H4 (cell line): ENCODE results near the gene FOXO1. TPM values are rescaled to one million over a fixed set of nuclear protein-coding genes. Genes with fewer than 3 reads are reported as not detected.
A peak's percentile ranks its signal among the peaks of the same experiment; 100 is the strongest.

Experiments
- DNase-seq: peaks from one replicate; pipeline ENCODE4 v3.0.0-alpha.2; 2015; ENCODE audit warnings: low spot score
- total RNA-seq: library from RNA; depleted of rRNA; stranded (reverse); fragments of >200 nt; shearing (Covaris generic); gene quantifications from 2 replicates; pipeline ENCODE4 v1.2.3, GENCODE V29; 2014

FOXO1 gene
- total RNA-seq, 1 experiment from 2014 or later: 1.7 TPM

GRCh38 chr13:40547591-40548315 is 118.7 kb downstream of the FOXO1 start:
- no peak for DNase-seq

DNA sequence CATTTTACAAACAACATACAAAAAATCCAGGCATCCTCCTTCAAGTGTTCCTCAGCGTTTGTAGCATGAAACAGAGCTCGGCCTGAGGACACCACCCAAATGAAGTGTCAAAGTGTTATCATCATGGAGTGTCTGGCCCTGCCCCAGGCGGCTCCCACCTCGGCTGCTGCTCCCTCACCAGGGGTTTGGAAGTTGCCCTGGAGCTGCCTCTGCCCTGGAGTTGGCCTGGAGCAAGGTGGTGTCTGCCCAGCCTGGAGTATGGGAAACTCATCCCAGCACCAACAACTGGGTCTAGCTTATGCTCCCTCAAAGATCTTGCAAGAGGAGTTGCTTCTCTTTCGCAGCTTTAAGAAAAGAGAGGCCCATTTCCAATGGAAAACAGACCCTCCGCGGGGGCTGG is 120.4 kb downstream of the FOXO1 start:
- DNase-seq: no peak

DNA sequence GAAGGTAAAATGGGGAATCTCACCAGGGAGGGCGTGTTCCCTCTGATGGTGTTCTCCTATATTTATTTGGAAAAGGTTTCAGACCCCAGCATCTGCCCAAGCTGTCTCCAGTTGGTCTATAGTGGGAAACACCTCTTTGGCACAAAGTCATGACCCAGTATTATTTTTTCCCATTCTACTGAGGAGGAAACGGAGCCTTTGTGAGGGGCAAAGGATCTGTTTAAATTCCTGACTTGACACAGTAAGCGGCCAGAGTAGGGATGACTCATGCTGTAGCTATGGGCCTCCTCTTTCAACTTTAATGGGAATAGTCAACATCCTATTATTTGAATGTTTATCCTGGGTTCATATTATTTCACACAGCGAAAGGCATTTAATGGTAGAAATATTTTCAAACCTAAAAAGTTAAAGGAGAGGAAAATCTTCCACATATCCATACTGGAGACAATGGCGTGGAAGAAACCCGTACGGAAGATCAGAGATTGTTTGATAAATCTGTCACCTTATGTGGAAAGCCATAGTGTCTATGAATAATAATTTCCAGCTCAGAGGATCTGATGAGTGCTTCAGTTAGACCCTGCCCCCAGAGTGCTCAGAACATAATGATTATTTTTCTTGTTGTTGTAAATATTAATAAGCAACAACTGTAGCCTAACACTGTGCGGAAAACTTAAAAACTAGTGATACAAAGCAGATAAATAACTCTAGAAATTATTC is 126.0 kb downstream of the FOXO1 start:
- DNase-seq: peak; percentile 56

DNA sequence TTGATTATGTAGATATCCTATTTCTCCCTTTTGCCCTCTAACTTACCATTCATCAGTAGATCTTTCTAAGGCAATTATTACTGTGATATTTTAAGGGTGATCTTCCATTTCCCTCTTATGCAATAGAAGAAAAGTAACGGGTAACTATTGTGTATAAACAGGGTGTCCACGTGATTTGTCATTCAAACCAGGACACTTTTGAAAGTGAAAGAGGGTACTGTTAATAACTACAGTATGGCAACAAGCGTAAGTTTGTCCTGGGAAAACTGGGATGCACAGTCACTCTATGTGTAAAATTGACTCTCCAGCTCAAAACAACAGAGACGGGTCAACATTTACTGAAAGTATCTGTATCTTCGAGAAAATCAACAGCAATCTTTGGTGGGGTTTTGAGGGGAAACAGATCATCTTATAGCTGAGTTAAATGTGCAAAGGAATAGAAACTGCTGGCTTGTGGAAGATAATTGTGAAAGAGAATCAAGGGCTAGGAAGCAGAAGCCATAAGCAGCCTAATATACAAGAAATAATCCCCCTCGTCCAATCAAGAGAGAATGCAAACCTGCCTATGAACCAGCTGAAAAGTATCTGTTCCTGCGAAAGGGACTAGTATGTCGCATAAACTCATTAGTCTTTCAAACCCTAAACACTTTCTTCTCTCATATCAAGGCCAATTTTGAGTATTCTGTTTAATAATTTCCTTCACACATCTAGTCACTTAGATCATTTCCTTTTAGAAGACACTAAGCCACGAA is 126.7 kb downstream of the FOXO1 start:
- DNase-seq: no peak

DNA sequence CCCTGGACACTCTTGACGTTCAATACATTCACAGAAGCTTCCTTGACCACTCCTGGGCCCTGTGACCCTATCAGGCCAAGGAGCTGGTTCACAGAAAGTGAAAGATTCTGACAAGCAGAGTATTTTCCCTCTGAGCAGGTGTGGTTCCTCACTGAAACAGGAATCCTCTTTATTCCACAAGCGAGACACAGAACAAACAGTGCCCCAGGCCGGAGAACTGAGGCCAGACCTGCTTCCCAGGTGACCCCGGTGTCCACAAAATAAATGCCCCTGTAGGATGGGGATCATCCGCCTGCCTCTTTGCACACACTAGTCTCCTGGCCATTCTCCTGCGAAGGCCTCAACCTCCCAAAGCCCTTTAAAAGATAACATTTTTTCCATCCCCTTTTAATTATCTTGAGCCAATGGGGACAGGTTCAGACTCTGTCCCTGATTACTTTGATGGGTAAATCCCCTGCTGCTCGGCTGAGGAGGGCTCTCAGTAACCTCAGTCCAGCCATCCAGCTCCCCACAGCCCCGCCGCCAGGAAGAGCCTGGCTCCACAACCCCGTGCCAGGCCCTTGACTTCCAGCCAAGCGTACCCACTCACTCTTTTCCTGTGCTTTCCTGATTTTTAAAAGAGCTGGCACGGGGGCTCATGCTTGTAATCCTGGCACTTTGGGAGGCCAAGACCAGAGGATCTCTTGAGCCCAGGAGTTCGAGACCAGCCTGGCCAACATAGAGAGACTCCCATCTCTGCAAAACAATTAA is 129.1 kb downstream of the FOXO1 start:
- no peak for DNase-seq

DNA sequence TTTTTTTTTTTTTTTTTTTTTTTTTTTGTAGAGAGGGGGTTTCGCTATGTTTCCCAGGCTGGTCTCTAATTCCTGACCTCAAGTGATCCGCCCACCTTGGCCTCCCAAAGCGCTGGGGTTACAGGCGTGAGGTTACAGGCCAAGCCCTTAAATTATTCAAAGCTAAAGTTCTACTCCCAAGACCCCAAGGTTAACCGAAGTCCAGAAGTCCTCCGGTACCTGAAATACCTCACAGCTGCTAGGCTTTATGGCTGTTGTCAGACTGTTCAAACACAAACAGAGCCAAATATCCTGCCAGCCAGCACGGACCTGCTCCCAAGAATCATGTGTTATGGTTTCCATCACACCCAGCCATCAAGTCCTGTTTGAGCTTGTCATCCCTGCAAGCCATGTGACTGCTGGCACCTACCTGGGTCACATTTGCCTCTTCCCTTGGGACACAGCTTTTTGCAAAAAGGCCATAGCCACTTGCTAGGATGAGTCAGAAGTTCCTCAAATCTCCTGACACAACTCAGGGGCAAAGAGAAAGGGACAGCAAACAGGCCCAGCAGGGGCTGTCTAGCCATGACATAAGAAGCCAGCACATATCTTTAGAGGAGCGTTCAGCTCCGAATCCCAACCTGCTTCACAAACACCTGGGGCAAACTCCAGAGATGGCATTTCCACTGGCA is 129.9 kb downstream of the FOXO1 start:
- no peak for DNase-seq

DNA sequence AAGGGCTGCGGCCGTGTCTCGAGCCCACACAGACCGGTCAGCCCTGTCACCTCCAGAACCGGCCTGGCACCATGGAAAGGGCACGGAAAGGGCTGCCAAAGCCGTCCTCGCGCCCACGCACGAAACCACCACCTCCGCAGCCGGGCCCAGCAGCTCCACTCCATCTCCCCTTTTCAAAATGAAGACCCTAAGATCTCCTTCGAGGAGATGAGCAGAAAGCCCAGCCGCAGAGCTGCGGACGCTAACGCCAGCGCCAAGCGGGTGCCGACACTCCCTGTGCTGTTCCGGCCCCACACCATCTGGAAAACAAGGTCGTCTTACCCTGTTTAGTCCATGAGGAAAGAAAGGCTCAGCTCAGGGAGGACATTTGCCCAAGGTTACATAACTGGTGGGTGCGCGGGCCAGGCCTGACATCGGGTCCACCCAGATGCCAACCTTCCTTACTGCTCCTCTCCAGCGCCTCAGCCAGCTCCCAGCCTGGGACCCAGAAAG is 131.1 kb downstream of the FOXO1 start:
- DNase-seq: no peak

GRCh38 chr13:40534456-40534855 is 132.0 kb downstream of the FOXO1 start:
- no peak for DNase-seq

GRCh38 chr13:40533072-40533471 is 133.4 kb downstream of the FOXO1 start:
- DNase-seq: no peak

DNA sequence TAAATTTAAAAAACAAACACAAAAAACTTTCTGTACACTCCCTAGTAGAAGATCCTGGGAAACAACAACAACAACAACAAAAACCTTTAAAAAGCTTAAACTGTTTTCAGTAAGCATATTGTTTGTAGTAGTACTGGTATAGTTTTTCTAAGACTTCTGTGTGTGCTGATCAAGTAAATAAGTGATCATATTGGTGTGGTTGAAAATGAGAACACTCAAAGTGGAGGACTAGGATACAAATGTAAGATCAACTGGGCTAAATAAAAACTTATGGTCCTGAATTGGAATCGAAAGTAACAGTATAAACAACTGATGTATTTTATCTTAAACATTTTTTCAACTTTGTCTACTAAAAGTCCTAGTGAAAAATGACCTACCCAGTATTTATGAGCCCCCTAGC is 135.5 kb downstream of the FOXO1 start:
- DNase-seq: no peak

DNA sequence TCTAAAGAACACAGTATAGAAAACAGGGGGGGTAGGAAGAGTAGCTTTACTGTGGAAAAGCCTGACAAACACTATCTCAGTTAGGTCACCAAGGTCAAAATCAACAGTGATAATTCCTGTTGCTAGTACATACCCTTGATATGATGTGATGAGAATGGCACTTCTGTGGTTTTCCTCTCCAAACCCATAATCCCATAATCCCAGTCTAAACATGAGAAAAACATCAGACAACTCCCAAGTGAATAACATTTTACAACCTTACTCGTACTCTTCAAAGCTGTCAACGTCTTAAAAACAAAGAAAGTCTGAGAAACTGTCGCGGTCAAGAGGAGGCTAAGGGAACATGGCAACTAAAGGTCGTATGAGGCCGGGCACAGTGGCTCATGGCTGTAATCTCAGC is 137.6 kb downstream of the FOXO1 start:
- DNase-seq: no peak

- no peak for DNase-seq
These were observed 138.5 kb downstream of the FOXO1 start for GRCh38 chr13:40527914-40528313.

DNA sequence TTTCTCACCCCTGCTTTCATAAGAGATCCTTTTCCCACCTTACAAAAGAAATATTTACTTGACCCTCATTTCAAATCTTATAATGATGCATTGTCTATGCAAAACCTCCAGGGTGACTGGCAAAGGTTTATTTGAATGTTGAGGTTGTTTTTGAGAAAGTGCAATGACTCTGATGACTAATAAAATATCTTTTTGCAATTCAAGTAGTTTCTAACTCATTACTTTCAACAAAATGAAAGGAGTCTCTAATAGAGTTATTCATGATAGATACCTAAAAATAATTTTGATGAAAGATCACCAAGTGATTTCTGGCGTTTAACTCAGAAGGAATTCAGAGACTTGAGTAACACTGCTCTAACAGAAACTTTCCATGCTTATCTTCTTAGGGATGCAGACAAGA is 144.2 kb downstream of the FOXO1 start:
- DNase-seq: no peak

GRCh38 chr13:40520916-40521315 is 145.5 kb downstream of the FOXO1 start:
- DNase-seq: no peak

GRCh38 chr13:40519637-40520036 is 146.8 kb downstream of the FOXO1 start:
- no peak for DNase-seq

GRCh38 chr13:40518481-40518882 is 148.0 kb downstream of the FOXO1 start:
- DNase-seq: no peak

GRCh38 chr13:40517486-40518480 is 148.7 kb downstream of the FOXO1 start:
- DNase-seq: no peak

GRCh38 chr13:40515702-40516101 is 150.7 kb downstream of the FOXO1 start:
- no peak for DNase-seq

DNA sequence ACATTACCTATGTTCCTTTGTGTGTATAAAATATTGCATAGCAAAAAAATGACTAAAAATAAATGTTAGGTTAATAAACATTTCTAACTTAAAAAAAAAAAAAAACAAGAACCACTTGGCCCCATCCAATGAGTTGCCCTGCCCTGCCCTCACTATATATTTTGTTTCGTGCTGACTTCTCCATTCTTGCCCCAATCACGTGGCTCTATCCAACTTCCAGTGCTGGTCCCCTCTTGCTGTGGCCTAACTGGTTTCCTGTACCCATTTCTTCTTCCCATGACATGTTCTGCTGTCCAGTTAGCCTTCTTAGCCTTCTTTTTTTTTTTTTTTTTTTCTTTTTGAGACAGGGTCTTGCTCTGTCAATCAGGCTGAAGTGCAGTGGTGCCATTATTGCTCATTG is 151.6 kb downstream of the FOXO1 start:
- DNase-seq: no peak

- no peak for DNase-seq
These were observed 156.6 kb downstream of the FOXO1 start for GRCh38 chr13:40509876-40510275.
